GM18909 (cell line): ENCODE data around the gene NMU.
A peak's percentile ranks its signal among the peaks of the same experiment; 100 is the strongest.
"Not testable (repeated sequence)": the region's sequence is repeated elsewhere in the genome, so short reads cannot be mapped to it uniquely, and the experiment has no call there.

ENCODE experiments used
- ATAC-seq: cut with Tn5 transposase; IDR thresholded peaks from one replicate; pipeline ENCODE4 v1.9.1; 2021; ENCODE audit warnings: mild to moderate bottlenecking; ENCODE audit not compliant: unreplicated experiment, poor library complexity

The NMU gene

GRCh38 chr4:55568905-55569504, 67.1 kb downstream of the NMU start:
- peak; percentile 58 for ATAC-seq

- peak; percentile 100 for ATAC-seq
Measured at GRCh38 chr4:55561889-55562288, 74.2 kb downstream of the NMU start.

GRCh38 chr4:55560096-55560495, 76.0 kb downstream of the NMU start:
- no peak for ATAC-seq

DNA sequence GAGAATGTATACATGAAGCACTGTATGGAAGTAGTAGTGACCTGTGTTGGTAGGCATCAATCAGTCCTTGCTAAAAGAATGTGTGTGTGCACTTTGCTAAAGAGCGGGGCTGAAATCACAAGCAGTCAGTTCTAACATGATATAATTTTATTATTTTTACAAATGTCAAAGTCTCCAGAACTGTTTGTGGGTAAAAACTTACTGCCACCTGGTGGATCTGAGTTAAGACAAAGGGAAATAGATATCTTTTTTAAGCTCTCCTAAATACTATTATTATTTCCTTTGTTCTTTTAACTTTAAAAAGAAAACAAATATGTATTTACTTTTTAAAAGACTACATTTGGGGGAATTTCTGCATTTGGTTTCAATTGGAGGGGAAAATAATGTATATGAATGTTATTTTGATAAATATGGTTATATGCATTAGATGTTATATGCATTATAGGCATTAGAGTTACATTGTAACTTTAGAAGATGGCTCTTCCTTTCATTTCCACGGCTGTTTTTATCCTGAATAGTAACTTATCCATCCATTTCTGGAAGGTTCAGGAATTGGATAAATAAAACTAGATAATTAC, 81.6 kb downstream of the NMU start:
- ATAC-seq = no peak

DNA sequence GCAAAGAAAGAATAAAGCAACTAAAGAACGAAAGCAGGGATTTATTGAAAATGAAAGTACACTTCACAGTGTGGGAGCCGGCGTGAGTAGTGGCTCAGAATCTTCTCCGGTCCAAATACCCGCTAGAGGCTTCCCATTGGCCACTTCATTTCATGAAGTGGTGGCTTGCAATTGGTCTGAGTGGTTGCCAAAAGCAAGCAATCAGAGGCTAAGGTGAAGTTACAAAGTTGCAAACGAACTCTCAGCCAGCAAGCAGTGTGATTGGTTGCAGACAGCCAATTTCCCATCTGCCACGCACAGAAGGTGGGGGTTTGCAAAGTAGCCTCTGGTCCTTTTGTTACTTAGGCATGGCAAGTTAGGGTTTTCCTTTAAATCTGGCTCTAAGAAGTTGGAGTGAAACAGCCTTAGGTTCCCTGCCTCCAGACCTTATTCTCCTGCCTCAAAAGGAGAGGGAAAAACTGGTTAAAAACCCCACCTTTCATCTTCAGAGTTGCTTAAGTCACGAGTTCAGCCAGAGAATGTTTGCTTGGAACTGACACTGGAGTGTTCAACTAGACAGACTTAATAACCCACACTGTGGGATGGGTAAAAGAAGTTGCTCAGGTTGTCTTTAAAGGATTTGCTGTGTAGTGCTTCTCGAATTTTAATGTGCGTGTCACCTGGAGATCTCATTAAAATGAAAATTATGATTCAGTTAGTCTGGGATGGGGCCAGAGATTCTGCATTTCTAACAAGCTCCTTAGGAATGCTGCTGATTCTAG, 82.5 kb downstream of the NMU start:
- ATAC-seq = no peak

GRCh38 chr4:55551964-55552363, 84.1 kb downstream of the NMU start:
- ATAC-seq = not testable (repeated sequence)

GRCh38 chr4:55549888-55550287, 86.2 kb downstream of the NMU start:
- no peak for ATAC-seq

DNA sequence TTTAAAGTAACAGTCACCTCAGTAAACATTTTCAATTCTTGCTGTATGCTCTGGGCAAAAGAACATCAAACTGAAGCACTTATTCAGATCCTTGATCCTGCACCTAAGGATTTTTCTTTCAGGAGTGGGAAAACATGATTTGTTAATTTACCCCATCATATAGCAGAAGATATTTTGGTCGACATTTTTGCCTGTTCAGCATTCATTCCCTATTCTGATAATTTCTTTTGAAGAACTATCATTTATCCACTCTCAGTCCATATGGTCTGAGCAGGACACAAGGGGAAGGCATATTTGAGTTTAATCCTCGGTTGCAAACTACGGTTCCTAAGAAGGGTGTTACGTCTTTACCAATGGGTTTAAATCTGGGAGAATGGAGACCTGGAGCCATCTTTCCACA, 88.2 kb downstream of the NMU start:
- ATAC-seq = no peak

- ATAC-seq = no peak
Measured at GRCh38 chr4:55547466-55547770, 88.7 kb downstream of the NMU start.

DNA sequence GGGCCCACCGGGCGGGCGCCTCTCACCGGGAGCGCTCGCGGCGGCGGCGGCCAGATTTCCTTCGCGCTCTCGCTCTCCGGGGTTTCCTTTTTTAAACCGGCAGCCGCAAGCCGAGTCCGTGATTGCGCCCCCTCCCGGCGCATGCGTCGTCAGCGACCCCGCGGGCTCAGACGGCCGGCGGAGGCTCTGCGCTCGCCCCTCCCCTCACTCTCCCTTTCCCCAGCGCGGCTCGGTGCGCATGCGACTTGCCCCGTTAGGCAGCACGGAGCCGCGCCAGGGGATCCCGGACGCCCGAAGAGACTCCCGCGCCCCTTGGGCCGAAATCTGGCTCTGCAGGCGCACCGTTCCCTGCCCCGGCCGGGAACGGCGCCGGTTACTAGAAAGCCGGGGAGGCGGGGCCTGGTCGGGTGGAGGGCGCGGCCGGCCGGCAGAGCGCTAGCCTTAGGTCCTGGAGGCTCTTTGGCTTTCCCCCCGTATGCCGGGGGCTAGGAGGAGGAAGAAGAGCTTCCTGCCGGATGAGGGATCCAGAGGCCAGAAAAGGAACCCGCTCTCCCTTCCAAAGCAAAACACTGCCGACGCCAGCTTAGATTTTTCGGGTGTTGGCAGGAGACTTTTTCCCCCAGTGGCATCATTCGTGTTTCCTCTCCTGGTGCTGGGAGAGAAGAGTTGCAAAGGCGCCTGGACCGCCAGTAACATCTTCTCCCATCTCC, 89.2 kb downstream of the NMU start, which contains the start of gene CLOCK:
CLOCK (minus strand) TSS at position 154 of the 710 bp plus-strand sequence. CDS start 64,124 bp downstream, outside the sequence.
- peak; percentile 78 for ATAC-seq

DNA sequence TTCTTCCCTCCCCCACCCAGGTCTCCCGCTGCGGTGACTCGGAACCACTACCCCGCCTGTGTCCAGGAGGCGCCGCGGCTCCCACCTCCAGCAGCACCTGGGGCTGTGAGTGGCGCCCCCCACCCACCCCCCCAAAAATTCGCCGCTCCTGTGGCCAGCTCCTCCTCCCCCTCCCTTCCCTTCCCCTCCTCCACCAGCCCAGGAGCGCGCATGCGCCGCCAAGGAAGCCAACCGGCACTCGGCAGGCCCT, 89.7 kb downstream of the NMU start:
- ATAC-seq = peak; percentile 49

DNA sequence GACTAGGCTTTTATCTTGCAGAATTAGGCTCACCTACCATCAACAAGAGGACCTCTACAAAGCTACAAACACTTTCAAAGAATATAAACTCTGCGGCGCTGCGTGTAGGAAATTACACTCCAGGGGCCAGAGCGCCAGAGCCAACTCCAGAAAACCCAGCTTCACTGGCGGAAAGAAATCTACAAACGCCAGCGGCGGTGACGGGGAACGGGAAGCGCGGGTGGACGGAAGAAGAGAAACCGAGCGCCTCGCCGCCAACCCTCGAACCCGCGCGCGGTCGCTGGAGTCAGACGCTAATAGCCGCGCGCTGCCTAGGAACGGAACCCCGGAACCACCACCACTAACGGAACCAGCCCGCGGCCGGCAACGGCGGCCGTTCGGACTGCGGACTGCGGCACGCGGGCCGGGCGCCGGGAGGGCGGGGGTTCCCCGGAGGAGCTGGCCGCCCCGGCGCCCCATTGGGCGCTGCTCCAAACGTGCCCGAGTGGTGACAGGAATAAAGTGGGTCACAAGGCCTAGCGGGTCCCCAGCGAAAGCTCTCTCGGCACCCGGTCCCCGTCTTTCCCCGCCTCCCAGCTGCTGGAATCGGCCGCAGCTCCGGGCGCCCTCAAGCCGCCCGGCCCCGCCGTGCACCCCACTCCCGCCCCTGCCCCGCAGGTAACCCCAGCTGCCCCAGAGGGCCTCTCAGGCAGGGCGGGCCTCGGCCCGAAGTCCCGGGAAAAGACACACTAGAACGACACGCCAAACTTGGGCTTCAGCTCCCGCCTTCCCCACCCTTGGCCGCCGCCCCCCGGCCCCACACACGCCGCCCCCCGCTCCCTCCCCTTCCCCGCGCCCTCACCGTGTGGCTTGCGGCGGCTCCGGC, 90.2 kb downstream of the NMU start:
- ATAC-seq = peak; percentile 53
